ENCODE measurements around the gene RAB40B.

RAB40B gene

GRCh38 chr17:82689077-82689476, 9.4 kb downstream of the RAB40B start:
- no peak for DNase-seq

DNA sequence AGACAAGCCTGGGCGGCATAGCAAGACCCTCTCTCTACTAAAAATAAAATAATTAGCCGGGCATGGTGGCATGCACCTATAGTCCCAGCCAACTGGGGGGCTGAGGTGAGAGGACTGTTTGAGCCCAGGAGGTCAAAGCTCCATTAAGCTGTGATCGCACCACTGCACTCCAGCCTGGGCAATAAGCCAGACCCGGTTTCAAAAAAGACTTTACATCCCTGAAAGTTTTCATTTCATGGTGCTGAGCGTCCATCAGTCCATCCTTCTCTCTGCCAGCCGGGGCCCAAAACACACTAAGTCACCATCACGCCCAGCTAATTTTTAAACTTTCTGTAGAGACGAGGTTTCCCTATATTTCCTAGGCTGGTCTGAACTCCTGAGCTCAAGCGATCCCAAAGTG, 10.6 kb downstream of the RAB40B start:
- no peak for DNase-seq

GRCh38 chr17:82687375-82687861, 11.1 kb downstream of the RAB40B start:
- DNase-seq: no peak

DNA sequence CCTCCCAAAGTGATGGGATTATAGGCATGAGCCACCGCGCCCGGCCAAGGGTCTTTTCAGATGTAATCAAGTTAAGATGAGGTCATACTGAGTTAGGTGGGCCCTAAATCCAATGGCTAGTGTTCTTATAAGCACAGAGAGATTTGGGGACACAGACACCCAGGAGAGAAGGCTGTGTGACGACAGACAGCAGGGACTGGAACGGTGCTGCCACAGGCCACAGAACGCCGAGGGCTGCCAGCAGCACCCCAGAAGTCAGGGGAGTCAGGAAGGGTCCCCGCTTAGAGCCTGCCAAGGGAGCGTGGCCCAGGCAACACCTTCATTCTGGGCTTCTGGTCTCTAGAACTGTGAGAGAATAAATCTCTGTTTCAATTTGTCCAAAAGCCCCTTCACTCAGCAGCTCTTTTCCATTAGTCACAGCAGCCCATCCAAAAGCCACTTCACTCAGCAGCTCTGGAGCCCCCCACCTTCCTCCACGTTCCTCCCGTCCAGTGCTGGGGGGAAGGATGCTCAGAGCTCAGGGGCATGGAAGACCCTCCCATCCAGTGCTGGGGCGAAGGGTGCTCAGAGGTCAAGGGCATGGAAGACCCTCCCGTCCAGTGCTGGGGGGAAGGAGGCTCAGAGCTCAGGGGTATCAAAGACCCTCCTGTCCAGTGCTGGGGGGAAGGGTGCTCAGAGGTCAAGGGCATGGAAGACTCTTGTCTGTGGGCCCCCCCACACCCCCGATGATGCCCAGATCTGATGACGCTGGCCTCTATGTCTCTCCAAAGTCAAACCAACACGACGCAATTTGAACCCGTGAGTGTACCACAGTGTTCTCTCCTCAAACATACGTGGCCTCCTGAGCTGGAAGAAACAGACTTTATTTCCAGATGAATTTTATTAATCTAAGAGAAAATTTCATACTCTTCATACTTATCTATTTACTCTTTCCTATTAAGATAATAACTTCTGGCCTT, 11.9 kb downstream of the RAB40B start:
- no peak for DNase-seq

GRCh38 chr17:82685291-82685690, 13.2 kb downstream of the RAB40B start:
- no peak for DNase-seq

- no peak for DNase-seq
Observed at GRCh38 chr17:82684228-82684841, 14.2 kb downstream of the RAB40B start.

- DNase-seq: no peak
Observed at GRCh38 chr17:82683534-82683933, 15.0 kb downstream of the RAB40B start.

DNA sequence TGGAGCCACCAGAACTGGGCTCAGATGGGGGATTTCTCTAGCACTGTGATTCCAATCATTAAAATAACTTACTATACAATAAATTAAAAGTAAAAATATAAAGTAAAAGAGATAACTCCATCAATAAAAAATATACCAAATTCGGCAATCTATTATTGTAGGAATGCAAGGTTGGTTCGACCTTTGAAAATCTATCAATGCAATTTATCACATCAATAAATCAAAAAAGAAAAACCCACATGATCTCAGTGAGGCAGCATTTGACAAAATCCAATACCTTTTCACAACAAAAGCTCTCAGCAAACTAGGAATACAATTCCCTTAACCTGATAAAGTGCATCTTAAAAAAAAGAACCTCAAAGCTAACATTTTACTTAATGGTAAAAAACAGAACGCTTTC, 17.0 kb downstream of the RAB40B start:
- no peak for DNase-seq

GRCh38 chr17:82679586-82680465, 18.7 kb downstream of the RAB40B start:
- DNase-seq: no peak

- no peak for DNase-seq
Observed at GRCh38 chr17:82678265-82678891, 20.1 kb downstream of the RAB40B start.

DNA sequence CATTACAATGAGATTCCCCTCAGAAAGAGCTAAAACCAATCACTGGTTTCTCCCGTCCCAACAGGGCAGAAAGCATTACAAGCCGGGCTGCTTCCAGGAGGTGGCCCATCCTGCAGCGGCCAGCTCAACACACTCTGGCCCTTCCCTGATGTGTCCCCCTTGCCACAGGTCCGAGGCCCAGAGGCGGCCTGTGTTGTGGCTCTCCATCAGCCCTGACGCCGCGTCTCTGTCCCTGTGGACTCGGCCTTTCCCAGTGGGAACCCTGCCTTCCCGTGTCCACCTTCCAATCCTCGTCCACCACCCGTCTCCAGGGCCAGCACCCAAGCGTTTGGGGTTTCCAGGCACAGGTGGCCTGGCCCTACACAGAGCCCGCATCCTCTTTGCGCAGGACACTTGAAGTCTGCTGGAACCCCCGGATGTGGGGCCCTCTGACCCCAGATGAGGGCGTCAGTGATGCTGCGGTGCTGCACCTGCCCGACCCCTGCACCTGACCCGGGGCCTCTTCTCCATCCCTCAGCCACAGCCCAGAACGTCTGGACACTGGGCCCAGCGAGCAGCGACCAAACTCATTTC, 21.1 kb downstream of the RAB40B start:
- DNase-seq: no peak

DNA sequence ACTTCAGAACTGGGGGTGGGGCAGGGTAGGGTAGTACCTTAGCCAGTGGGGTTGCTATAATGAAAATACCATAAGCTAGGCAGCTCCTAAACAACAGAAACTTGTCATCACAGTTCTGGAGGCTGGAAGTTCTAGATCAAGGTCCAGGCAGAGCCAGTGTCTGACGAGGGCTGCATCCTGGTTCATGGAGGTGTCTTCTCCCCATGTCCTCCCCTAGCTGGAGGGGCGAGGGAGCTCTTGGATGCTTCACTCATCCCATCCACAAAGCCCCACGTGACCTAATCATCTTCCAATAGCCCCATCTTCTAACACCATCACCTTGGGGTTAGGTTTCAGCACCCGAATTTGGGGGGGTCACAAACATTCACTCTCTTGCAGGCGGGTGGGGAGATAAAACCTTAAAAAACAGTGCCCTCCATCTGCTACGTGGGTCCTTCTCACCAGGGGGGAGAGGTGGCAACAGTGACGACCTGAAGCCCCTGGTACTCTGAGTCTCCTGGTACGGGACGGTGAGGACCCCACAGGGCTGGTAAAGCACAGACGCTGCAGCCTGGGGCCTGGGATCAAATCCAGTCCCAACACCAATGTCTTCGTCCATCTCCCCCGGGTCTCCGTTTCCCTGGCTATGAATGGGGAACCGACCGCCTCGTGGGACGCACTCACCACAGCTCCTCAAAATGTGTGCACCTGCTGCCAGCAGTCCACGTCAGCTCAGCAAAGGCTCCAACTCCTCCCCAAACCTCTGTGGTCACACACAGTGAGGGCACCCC, 22.8 kb downstream of the RAB40B start:
- DNase-seq: no peak

DNA sequence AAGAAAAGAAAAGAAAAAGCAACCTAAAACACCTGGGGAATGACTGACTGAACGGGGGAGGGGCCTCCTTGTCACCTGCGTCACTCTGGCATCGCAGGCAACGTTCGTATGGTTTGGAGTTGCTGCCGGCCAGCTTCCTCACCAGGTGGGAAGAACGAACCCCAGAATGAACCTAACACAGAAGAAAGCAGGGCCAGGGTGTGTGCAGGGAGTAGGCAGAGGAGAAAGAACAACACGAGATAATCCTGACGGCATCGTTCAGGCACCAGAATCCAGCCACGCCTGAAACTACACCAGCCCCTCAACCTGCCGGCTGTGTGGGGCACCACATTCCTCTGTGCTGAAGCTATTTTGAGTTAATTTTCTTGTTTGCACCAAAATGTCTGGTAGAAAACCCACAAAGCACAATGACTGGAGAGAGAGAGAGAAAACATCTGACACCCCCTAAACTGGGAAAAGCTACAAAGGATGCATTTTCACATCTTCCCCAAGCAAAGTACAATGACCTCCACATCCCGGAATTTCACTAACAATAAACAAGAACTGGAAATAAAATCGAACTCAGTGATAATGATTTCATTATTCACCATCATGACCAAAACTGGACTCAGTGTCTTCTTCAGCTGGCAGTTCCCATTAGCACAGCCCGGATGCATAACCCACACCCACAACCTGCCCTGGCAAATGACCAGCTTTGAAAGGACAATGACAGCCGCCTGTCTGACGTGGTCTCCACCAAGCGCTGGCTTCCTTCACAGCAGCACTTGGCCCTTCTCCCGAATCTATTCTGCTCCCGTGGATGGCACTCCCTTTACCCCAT, 23.6 kb downstream of the RAB40B start:
- no peak for DNase-seq

DNA sequence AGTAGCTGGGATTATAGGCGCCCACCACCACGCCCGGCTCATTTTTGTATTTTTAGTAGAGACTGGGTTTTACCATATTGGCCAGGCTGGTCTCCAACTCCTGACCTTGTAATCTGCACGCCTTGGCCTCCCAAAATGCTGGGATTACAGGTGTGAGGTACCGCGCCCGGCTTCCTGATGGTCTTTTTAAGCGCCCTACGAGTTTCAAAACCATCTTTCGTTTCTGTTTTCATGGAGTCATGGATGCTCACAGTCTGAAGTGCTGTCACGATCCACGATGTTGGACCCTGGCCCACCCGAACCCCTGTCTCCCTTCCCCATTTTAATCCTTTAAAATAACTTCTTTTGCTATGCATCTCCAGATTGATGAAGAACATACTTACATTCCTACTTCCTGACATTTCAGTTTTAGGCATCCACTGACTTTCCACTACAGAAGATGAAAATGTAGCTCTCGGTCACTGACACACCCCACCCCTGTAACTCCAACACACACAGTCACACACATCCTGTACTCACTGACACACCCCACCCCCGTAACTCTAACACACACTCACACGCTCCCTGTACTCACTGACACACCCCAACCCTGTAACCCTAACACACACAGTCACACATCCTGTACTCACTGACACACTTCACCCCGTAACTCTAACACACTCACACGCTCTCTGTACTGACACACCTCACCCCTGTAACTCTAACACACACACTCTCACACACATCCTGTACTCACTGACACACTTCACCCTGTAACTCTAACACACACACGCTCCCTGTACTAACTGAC, 27.6 kb downstream of the RAB40B start:
- no peak for DNase-seq

- no peak for DNase-seq
Observed at GRCh38 chr17:82668631-82669099, 29.8 kb downstream of the RAB40B start.

DNA sequence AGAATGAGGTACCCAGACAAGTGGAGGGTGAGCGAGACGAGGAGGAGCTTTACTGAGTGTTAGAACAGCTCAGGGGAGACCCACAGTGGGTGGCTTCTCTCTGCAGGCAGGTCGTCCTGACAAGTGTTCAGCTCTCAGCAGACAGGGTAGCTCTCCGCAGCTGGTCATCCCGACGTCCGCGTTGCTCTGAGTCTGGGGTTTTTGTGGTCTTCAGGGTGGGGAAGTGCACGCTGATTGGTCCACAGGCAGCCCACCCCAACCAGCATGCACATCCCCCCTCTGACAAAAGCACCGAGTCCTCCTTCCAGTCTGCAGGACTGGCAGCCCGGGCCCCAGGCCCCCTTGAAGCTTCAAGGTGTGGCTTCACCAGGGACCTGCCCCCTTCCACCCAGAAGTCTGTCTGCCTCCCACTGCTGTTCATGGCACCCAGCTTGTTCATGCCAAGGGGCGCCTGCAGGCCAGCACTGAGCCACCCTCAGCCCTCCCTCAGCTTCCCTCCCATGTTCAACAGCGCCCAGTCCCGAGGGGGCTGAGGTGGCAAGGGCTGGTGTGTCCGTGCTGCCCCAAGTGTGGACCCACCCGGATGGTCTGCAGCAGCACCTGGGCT, 30.4 kb downstream of the RAB40B start:
- DNase-seq: no peak

DNA sequence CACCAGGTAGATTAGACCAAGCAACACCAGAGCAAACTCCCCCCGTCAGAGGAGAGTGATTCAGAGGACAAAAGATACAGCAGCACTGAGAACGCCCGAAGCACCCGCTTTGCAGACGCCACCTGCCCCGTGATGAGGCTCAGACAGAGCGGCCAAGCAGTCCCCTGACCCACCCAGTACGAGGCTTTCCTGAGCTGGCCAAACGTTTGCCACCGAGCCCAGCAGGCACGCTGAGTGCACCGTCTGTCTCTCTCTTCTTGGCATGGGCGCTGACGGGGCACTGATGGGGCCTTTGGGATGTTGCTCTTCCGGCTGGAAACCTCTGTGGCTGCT, 30.9 kb downstream of the RAB40B start:
- no peak for DNase-seq

GRCh38 chr17:82666931-82667667, 31.4 kb downstream of the RAB40B start:
- DNase-seq: no peak

GRCh38 chr17:82665891-82666290, 32.6 kb downstream of the RAB40B start:
- DNase-seq: no peak

All from stimulated activated naive CD4-positive, alpha-beta T cell treated with Interleukin-2 at 50 U/mL for 16 hours (primary cell).